COLO829 (cell line): ENCODE data around the gene ARHGEF33.

ENCODE experiments used
- DNase-seq: peaks from one replicate; pipeline ENCODE4 v3.0.0; 2012; ENCODE audit warnings: low spot score

Gene ARHGEF33

DNA sequence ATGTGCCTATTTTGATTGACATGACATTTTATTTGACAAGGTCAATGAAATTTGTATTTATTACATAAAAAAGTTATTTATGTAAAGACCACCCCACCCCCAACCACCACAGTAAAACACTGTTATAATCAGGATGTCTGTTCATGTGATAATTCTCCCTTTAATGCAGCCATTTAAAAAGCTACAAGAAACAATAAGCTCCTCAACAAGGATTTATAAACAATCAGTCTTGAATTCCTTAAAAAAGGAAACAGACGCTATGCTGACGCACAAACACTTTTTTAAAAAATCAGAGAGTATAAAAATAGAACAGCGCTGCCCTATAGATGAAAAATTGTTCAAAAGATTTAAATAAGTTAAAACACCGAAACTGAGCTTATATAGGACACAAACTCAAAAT, 129.0 kb downstream of the ARHGEF33 start:
- DNase-seq, result no peak

DNA sequence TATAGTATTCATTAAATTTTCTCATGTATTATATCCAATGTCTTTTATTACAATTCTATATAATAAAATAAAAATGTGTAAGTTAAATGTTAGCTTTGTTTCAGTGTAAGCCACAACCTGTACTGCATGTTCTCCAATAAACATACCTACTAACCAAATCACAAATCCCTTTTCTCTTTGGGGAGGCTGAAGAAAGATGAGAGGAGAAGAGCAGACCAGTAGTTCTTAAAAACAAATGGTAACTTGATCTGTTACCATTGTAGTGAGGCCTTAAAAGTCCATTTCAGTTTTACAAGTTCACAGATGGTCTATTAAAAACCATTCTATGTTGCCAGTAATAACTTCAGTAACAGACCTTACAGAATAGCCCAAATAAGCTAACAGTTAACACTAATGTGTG, 130.7 kb downstream of the ARHGEF33 start:
- DNase-seq, result no peak

DNA sequence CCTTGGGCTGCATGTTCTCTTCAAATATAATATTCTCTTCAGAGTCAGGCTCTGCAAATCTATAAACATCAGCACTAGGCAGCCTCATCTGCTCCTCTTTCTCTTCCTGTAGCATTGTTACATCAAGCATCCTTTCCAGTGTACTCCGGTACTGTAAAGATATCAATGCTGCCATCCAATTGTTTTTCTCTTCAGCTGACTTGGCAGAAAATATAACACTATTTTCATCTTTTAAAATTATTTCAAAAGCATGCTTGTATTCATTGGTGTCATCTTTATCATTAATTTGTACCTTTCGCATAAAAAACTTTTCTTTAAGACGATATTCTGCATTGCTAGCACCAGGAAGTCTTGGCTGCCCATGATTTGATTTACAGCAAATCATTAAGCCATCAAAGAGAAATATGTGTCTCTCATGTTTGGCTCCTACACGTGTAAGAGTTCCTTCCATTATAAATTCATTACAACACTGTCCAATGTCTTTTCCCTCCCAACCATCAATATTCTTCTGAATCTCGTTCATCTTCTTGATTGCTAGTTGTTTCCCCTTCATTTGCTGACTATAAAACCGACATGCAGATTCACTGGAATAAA, 133.1 kb downstream of the ARHGEF33 start:
- no peak for DNase-seq

DNA sequence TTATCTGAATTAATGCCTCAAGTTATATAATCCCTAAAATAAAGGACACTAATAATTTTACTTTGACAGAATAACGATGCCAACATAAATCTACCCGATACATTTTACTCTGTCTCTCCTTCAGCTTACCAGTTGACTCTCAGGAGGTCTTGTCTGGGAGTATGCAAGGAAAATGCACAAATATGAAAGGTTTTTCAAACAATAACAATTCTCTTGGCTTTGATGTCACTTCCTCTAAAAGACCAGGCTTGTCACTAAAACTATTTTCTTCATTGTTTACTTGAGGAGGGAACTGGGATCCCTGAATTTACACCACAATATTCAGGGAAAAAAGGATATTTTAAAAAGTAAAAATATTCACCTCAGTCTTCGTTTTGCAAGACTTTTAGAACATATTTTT, 134.0 kb downstream of the ARHGEF33 start:
- no peak for DNase-seq

DNA sequence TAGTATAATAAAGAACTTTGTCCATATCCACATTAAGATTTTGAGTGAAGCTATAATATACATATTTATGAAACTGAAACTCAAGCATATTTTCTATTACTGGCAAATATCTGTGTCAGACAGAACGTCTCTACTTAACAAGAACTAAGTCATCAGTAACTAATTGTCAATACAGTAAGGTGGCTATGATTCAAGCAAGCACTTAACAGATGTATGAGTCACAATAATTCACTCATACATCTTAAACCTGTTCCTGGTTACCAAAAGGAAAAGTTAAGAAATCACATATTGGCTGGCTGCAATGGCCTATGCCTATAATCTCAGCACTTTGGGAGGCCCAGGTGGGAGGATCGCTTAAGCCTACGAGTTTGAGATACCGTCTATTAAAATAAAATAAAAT, 135.2 kb downstream of the ARHGEF33 start:
- DNase-seq, result no peak
